H7 (cell line): ENCODE measurements around the gene HAUS1. TPM values are rescaled to one million over a fixed set of nuclear protein-coding genes. Genes with fewer than 3 reads are reported as not detected.

Experiments
- DNase-seq: peaks from one replicate; pipeline ENCODE4 v3.0.0; 2012
- H3K27me3 ChIP-seq: 2 replicates; pipeline ENCODE4 v1.6.0; 2011; ENCODE audit warnings: mild to moderate bottlenecking, low read length; ENCODE audit not compliant: control insufficient read depth, insufficient read depth
- H3K36me3 ChIP-seq: replicated peaks from 2 replicates; pipeline ENCODE4 v1.5.1; 2011; ENCODE audit warnings: low read length; ENCODE audit not compliant: control insufficient read depth, insufficient read depth
- H3K4me3 ChIP-seq: 2 replicates; pipeline ENCODE4 v1.5.1; 2011; ENCODE audit warnings: low read depth, mild to moderate bottlenecking, control low read depth, low read length, moderate library complexity; ENCODE audit not compliant: insufficient read depth
- total RNA-seq: library from RNA; depleted of rRNA; stranded (reverse); fragments of >200 nt; shearing (Covaris generic); gene quantifications from 2 replicates; pipeline ENCODE4 v1.2.3, GENCODE V29; 2014; rRNA removed

The HAUS1 gene
- total RNA-seq, 1 experiment from 2014 or later, result 60.3 TPM

GRCh38 chr18:46174342-46175041 lies 70.3 kb downstream of the HAUS1 start:
- Histone ChIP-seq H3K27me3 (no peaks in the 10 kb centered on the region; the same call in 1 of the 2 replicates), H3K4me3 (peak overlapping the region; percentile 96), H3K36me3 (no peaks in the 10 kb centered on the region)
- DNase-seq, result peak; percentile 82

DNA sequence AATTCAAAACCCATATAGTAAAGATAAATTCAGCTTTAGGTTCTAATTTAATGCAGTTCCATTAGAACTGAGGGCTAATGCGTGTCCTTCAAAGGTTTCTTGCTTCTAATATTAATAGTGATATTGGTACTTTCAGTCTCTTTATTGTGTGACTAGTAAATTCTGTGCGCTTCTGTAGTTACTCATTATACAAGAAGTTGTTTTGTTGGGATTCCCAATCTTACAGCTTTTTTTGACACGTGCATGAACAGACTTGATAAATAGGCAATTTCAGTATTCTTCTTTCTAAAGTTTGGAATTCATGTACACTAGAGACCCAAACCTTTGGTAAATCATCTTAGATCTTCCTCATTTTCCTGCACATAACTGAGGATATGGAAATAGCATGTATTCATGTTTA lies 71.8 kb downstream of the HAUS1 start:
- Histone ChIP-seq H3K4me3 (no peak overlapping the region), H3K27me3 (no peaks in the 10 kb centered on the region; the same call in 1 of the 2 replicates), H3K36me3 (no peaks in the 10 kb centered on the region)
- no peak for DNase-seq

Other genes with a start within 250 kb of the HAUS1 start
- 5.2 and 9.8 TPM in 2 replicates for gene EPG5, start 137.1 kb upstream of the HAUS1 start, total RNA-seq
- 0.42 and 0.74 TPM in 2 replicates for gene PSTPIP2, start 32.1 kb upstream of the HAUS1 start, total RNA-seq
- 979 and 1,013 TPM in 2 replicates for gene ATP5F1A, start 6.1 kb upstream of the HAUS1 start, total RNA-seq